ENCODE data around the gene MAP3K13.

DNA sequence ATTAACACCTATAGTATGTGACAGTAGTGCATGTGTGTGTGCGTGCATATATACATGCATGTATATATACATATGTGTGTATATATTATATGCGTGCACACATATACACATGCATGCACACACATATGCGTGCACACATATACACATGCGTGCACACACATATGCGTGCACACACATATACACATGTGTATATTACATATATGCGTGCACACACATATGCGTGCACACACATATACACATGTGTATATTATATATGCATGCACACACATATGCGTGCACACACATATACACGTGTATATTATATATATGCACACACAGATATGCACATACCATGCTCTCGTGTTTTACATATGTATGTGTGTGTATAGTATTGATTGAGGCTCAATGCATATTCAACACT, 42.0 kb upstream of the MAP3K13 start:
- no peak for TF ChIP-seq POLR2A (IDR thresholded peaks at IDR 0.05; ENCODE audit: low read depth, low read length)
- no peak for TF ChIP-seq POLR2AphosphoS5 (IDR thresholded peaks at IDR 0.05; ENCODE audit: low read depth, low read length)
- no peak for TF ChIP-seq TAF1 (IDR thresholded peaks at IDR 0.05; ENCODE audit: borderline replicate concordance, low read depth, low read length)

All from GM12892 (cell line).